Hematopoietic multipotent progenitor cell treated with erythropoietin and hydrocortisone succinate and interleukin-3 and kit ligand, for 4 days (in vitro differentiated cells): ENCODE results near the gene SLC22A16.
A peak's percentile ranks its signal among the peaks of the same experiment; 100 is the strongest.
"Not testable (repeated sequence)": the region's sequence is repeated elsewhere in the genome, so short reads cannot be mapped to it uniquely, and the experiment has no call there.

Source experiments
- DNase-seq: peaks from one replicate; pipeline ENCODE4 v3.0.0-alpha.2; 2015

Gene SLC22A16

DNA sequence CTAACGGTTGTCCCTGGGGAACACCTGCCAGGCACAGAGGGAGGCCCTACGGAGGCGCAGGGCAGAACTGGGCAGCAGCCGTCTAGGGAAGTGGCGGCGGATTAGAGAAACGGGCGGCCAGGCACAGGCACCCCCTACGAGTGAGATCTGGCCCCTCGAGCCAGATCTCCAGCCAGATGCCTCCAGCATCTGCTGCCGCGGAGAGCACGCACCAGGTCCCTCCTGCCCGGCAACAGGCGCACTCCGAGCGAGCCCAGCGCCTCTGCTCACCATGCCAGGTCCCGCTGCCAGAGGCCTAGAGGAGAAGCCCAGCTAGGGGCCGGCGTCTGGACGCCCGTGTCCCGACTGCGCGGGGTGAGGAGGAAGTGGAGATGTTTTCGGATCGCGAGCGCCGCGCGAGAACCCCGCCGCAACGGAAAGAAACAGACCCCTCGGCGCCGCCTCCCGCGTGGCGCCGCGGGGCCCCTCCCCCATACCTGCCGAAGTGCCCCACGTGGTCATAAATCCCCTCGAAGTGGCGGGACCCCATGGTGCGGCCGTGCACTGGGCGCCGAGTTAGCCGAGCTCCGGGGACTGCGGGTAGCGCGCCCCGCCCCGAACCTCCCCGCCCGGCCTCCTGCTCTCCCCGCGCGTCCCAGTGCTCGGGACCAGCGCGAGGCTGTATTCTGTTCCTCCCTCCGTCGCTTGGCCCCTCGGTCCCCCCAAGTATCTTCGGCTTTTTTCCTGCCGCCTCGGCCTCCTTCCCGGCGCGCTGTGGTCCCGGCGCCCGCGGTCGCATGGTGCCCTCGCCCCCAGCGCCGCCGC lies at the start of gene SLC22A16:
TSS of gene SLC22A16 (minus strand) at position 568 of the 804 bp plus-strand sequence. CDS start at position 529, 39 bp downstream.
- DNase-seq, result peak; percentile 69

DNA sequence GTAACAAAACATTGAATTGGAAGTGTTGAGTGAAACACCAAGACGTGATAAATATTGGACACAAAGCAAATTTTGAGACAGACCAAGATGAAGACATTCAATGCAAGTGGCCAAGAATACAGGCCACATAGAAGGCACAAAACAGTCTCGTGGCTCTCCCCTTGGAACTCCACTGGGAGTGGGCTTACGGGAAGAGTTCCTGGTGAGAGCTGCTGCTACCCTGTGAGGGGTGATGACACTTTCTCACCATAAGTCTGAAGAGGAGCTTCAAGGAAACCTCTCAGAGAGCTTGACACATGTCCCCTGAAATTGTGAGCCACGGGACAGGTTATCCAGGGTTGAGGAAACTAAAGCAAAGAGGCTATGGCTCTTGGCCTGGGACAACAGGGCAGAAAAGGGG lies 48.6 kb upstream of the SLC22A16 start:
- DNase-seq, result no peak

GRCh38 chr6:110524305-110524704 lies 47.9 kb upstream of the SLC22A16 start:
- DNase-seq, result no peak

GRCh38 chr6:110523451-110524021 lies 47.1 kb upstream of the SLC22A16 start:
- DNase-seq, result no peak

DNA sequence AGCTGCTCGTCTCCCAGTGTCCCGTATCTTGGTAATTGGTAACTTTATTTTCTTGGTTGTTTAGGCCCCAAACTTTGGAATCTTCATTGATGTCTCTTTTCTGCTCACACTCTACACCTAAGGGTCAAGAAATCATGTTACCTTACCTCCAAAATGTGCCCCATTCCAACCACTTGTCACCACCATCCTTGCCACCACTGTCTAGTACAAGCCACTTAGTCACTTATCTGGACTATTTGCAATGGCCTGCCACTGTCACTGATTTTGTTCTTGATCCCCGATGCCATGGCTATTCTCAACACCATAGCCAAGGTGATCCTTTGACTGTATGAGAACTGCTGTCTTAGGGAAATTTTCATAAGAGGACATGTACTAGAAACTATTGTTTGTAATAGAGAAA lies 46.0 kb upstream of the SLC22A16 start:
- no peak for DNase-seq

DNA sequence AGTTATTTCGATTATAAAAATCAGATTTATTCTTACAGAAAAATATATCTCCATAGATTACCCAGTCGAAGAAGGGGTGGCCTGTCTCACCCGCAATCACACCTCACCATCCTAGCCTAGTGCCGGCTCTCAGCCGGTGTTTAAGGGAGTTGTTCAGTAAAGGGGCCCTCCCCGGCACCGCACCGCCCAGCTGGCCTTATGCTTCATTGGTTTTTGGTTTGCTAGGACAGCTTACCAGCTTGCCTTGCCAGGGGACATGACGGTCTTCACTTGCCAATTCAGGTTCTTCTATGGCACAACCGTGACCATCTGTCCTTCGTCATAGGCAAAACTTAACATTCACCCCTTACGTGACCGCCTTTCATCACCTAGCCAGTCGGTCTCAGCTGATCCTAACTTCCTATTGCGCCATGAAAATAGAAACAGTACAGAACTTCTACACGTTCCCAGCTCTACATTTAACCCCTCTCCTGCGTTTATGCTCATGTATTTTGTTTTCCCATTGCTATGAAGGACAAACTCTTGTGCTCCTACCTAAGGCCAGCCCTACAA lies 44.7 kb upstream of the SLC22A16 start:
- DNase-seq, result no peak

DNA sequence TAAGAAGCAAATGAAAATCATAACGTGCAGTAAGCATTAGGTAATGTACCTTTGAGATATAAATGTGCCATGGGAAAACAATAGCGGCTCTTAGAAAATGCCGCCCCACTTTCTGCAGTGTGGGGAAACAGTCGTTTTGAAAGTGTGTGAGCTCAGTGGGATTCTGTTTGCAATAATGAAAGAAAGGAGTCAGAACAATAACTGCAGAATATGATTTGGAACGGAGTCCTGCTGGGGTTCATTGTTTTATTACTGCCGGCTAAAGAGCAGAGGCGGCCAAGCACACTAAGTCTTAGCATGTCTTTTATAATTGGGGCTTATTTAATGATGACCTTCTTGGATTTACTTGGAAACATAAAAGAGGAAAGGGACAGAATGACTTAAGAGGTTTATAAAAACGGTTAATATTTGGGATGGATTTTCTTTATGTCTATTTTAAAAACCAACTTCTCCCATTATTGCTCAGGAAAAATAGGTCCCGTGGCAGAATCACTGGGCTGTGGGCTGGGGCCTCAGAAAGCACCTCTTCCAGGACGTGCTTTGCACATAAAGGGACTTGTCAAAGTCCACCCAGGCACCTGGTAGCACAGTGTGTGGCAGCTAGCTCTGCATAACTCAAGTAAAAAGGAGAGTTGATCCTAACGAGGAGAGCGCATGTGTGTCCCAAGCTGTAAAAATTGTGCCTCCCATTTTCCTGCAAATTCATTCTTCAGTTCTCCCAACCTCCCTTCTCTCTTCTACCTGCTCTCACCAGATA lies 44.0 kb upstream of the SLC22A16 start:
- no peak for DNase-seq

GRCh38 chr6:110517601-110518281 lies 41.3 kb upstream of the SLC22A16 start:
- DNase-seq, result no peak

GRCh38 chr6:110517034-110517433 lies 40.6 kb upstream of the SLC22A16 start:
- no peak for DNase-seq

- peak; percentile 70 for DNase-seq
Measured at GRCh38 chr6:110514818-110515217, 38.4 kb upstream of the SLC22A16 start.

DNA sequence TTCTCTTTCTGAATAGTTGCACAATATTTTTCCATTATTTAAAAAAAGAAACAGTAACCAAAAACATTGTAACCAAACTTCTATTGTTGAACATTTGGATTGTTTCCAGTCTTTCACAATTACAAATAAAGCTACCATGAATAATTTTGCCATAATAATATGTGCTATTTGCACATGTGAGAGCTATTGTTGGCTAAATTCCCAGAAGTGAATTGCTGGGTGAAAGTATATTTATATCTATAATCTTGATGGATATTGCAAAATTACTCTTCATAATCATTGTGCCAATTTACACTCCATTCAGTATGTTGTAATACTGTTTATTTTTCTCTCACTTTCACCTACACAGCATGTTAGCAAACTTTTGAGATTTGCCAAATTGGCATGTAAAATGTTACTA lies 36.6 kb upstream of the SLC22A16 start:
- peak; percentile 34 for DNase-seq

- DNase-seq, result not testable (repeated sequence)
Measured at GRCh38 chr6:110512549-110512948, 36.1 kb upstream of the SLC22A16 start.

- no peak for DNase-seq
Measured at GRCh38 chr6:110511401-110511800, 35.0 kb upstream of the SLC22A16 start.

GRCh38 chr6:110509617-110510241 lies 33.3 kb upstream of the SLC22A16 start:
- peak; percentile 55 for DNase-seq

- DNase-seq, result not testable (repeated sequence)
Measured at GRCh38 chr6:110504891-110505290, 28.5 kb upstream of the SLC22A16 start.

DNA sequence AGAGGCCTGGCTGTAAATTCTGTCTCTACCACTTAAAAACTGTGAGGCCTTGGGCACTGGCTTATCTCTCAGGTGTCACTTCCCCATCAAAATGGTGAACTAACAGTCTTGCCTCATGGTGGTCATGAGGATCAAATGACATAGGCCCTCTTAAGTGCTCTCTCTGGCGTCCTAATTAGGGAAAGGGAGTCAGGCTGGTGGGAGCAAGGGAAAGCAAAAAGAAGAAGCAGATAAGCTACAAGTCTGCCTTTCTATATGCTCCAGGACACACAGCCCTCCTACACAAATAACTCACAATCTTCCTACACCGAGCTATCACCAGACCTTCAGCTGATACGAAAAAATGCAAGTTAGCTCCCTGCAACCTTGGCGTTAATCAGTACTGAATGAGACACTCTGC lies 19.5 kb upstream of the SLC22A16 start:
- no peak for DNase-seq

DNA sequence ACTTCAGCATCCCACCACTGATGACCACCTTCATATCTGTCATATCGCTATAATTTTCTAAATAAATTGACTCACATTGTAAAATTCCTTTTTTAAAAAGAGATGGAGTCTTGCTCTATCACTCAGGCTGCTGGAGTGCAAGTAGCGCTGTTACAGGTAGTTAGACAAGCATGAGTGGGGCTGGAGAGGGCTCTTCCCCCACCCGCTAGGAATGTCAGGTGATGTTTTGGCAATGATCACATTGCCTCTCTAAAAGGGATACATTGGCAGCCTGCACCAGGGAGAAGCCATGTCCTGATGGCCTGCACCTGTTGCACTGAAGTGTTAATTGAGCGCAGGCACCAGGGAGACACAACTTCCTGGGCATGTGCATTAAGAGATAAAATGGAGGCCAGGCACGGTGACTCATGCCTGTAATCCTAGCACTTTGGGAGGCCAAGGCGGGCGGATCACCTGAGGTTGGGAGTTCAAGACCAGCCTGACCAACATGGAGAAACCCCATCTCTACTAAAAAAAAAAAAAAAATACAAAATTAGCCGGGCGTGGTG lies 16.9 kb upstream of the SLC22A16 start:
- no peak for DNase-seq

- DNase-seq, result no peak
Measured at GRCh38 chr6:110492584-110492983, 16.2 kb upstream of the SLC22A16 start.

DNA sequence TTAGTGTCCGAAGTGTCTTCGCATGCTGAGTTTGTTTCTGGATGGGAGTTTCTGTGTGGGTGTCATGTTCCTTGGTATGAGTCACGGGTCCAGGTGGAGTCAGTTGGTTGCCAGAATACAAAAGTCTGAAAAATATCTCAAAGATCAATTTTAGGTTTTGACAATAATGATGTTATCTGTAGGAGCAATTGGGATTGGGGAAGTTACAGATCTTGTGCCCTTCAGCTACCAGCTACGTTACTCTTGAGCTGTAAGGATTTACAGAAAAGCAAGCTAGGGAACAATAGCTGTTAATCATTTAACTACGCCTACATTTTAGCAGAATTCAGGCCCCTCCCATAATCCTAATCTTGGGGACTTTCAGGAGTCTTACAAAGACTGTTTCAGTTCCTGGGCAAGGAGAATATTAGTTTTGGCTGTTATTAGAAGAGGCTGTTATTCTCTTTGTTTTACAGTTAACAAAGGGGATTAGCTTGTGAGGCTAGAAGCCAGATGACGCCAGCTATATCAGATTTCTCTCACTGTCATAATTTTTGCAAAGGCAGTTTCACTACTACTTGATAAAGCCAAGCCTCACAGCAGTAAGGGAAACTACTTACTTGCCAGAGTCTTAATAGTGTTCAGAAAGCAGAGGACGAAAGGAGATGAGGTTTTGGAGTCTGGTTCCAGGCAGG lies 15.4 kb upstream of the SLC22A16 start:
- DNase-seq, result no peak

DNA sequence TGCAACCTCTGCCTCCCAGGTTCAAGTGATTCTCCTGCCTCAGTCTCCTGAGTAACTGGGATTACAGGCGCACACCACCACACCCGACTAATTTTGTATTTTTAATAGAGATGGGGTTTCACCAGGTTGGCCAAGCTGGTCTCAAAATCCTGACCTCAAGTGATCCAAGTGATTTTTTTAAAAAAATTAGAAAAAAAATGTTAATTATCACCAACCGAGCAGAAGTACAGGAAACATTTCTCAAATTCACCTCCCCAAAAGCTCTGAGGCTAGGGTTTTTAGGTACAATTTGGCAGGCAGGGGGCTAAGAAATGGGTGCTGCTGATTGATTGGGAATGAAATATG lies 14.9 kb upstream of the SLC22A16 start:
- no peak for DNase-seq

GRCh38 chr6:110490110-110490509 lies 13.7 kb upstream of the SLC22A16 start:
- DNase-seq, result no peak
